Kidney tubule cell (primary cell): ENCODE measurements around the gene KAZN.

ENCODE experiments used
- DNase-seq: peaks from one replicate; pipeline ENCODE4 v3.0.0-alpha.2; 2018; ENCODE audit warnings: low spot score

KAZN gene

GRCh38 chr1:15145327-15145726, 546.8 kb downstream of the KAZN start:
- DNase-seq, result no peak

GRCh38 chr1:15146142-15146680, 547.7 kb downstream of the KAZN start:
- DNase-seq, result no peak

GRCh38 chr1:15146971-15147376, 548.5 kb downstream of the KAZN start:
- DNase-seq, result no peak

GRCh38 chr1:15148004-15148403, 549.5 kb downstream of the KAZN start:
- no peak for DNase-seq

GRCh38 chr1:15148475-15148874, 550.0 kb downstream of the KAZN start:
- peak; percentile 53 for DNase-seq

GRCh38 chr1:15148941-15149340, 550.5 kb downstream of the KAZN start:
- DNase-seq, result no peak

- no peak for DNase-seq
Observed at GRCh38 chr1:15150376-15150775, 551.9 kb downstream of the KAZN start.

GRCh38 chr1:15151377-15151806, 552.9 kb downstream of the KAZN start:
- no peak for DNase-seq

GRCh38 chr1:15151871-15152270, 553.4 kb downstream of the KAZN start:
- DNase-seq, result no peak

GRCh38 chr1:15152318-15153183, 554.1 kb downstream of the KAZN start:
- DNase-seq, result peak; percentile 91

GRCh38 chr1:15153184-15153841, 554.8 kb downstream of the KAZN start, which contains the start of gene TMEM51:
TSS of gene TMEM51 (plus strand) at chr1:15153747. CDS start at chr1:15215088, 61,341 bp downstream.
- DNase-seq, result peak; percentile 88

- peak; percentile 74 for DNase-seq
Observed at GRCh38 chr1:15153842-15154479, 555.5 kb downstream of the KAZN start.

- DNase-seq, result peak; percentile 71
Observed at GRCh38 chr1:15154480-15155036, 556.1 kb downstream of the KAZN start.

- DNase-seq, result no peak
Observed at GRCh38 chr1:15155191-15155590, 556.7 kb downstream of the KAZN start.

GRCh38 chr1:15155888-15156741, 557.6 kb downstream of the KAZN start:
- DNase-seq, result no peak

- DNase-seq, result no peak
Observed at GRCh38 chr1:15156807-15157380, 558.4 kb downstream of the KAZN start.

GRCh38 chr1:15157524-15158399, 559.3 kb downstream of the KAZN start:
- DNase-seq, result no peak

GRCh38 chr1:15158506-15159165, 560.2 kb downstream of the KAZN start:
- peak; percentile 84 for DNase-seq

GRCh38 chr1:15159166-15159555, 560.7 kb downstream of the KAZN start:
- no peak for DNase-seq
